ENCODE results near the gene POFUT2. TPM values are rescaled to one million over a fixed set of nuclear protein-coding genes. Genes with fewer than 3 reads are reported as not detected.

Gene POFUT2
- total RNA-seq, 1 donor from 2014 or later: 21.5 TPM

GRCh38 chr21:45264146-45264911 is 23.4 kb downstream of the POFUT2 start:
- no peak for DNase-seq (ENCODE audit: low read depth, low spot score)

- DNase-seq (ENCODE audit: low read depth, low spot score): no peak
Measured at GRCh38 chr21:45263534-45263933, 24.2 kb downstream of the POFUT2 start.

GRCh38 chr21:45262616-45263015 is 25.1 kb downstream of the POFUT2 start:
- no peak for DNase-seq (ENCODE audit: low read depth, low spot score)

- no peak for DNase-seq (ENCODE audit: low read depth, low spot score)
Measured at GRCh38 chr21:45262041-45262581, 25.6 kb downstream of the POFUT2 start.

GRCh38 chr21:45261093-45261492 is 26.6 kb downstream of the POFUT2 start:
- no peak for DNase-seq (ENCODE audit: low read depth, low spot score)

- DNase-seq (ENCODE audit: low read depth, low spot score): no peak
Measured at GRCh38 chr21:45260191-45260825, 27.4 kb downstream of the POFUT2 start.

- no peak for DNase-seq (ENCODE audit: low read depth, low spot score)
Measured at GRCh38 chr21:45259206-45259840, 28.4 kb downstream of the POFUT2 start.

- DNase-seq (ENCODE audit: low read depth, low spot score): no peak
Measured at GRCh38 chr21:45258466-45258865, 29.2 kb downstream of the POFUT2 start.

DNA sequence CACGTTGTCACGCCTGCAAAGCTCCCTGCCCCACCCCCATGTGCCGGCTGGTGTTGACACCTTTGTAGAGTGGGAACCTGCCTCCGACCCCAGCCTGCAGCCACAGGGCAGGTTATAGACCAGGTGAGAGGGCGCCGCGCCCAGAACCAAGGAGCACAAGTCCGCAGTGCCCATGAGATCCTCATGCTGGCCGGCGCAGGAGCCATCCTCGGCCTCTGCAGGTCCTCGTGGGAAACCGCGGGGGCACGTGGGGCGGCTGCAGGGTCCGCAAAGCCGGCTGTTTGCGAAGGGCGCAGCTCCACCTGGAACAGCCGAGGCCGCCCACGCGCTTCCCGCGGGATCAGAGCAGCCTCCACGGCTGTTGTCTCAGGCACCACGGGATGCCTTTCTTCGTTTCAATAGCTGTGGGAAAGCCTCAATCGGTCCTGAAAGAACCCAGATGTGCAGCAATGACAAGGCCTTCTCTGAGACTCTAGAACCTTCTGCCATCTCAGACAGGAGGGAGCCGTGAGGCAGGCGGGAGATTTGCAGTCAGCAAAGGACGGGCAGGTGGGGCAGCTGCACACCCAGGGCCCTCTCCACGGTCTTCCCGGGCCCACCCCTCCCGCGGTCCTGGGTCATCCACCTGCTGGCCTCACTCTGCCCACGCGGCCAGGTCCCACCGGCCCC is 29.9 kb downstream of the POFUT2 start:
- DNase-seq (ENCODE audit: low read depth, low spot score): no peak

DNA sequence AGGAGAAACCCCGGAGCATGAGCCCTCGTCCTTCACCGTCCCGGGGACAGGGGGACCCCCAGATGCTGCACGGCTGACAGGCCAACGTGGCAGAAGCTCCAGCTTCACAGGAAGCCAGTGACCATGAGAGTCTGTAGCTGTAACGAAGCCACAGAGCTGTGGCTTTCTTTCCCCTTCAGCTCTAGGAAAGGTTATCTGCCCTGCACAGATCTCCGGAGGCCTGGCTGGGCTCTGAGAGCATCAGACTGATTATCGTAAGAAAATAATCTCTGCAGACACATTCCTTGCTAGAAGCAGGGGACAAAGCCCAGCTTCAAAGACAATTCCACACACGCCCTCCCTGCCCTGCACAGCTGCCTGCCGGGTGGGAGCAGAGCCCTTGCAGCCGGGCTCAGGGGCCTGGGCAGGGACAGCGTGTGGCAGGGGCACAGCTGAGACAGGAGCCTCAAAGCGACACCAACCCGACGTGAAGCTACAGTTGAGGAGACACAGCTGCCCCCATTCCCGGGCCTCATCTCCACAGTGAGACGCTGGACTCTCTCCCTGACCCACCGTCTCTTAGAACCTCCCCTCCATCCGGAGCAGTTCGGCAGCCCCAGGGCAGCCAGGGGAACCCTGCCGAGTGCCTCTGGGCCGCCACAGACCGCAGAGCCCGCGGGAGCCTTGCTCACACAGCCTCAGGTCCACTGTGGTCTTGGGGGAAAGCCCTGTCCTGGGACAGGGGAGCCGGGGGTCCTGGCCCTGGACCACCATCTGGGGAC is 30.6 kb downstream of the POFUT2 start:
- DNase-seq (ENCODE audit: low read depth, low spot score): no peak

DNA sequence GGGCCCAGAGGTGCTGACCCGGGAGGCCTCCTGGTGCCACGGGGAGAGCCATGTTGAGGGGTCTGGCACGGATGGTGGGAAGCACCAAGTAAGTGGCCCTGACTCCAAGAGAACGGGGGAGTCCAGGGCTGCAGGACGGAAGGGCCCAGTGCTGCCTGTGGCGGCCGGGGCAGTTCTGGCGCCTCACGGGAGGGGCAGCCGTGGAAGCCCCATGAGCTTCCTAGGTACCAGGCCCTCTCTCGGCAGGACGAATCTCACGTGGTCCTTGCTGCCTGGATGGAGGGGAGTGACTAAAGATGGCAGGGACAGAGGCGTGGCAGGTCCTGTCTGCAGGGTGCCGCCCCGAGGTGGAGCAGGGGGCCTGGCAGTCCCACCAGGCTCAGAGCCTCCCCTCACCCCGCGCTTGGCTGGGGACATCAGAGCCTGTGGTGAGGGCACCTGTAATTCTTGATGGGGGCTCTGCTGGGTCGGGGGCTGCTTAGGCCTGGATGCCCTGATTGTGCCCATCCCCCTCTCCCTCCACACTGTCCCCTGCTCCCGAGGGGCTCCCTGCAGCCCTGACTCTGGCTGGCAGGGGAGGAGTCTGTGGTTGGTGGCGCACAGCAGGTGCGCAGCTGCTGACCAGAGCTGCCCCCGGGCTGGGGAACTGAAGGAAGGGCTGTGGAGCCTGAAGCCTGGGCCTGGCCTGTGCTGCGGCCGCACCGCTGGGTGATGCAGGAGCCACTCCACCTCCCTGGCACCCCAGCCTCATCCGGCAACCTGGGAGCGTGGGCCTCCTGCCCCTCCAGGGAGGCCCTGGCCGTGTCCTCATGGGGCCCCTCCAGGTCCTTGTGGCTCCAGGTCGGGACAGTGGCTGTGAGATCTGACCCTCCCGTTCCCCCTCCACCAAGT is 31.4 kb downstream of the POFUT2 start:
- DNase-seq (ENCODE audit: low read depth, low spot score): no peak

DNA sequence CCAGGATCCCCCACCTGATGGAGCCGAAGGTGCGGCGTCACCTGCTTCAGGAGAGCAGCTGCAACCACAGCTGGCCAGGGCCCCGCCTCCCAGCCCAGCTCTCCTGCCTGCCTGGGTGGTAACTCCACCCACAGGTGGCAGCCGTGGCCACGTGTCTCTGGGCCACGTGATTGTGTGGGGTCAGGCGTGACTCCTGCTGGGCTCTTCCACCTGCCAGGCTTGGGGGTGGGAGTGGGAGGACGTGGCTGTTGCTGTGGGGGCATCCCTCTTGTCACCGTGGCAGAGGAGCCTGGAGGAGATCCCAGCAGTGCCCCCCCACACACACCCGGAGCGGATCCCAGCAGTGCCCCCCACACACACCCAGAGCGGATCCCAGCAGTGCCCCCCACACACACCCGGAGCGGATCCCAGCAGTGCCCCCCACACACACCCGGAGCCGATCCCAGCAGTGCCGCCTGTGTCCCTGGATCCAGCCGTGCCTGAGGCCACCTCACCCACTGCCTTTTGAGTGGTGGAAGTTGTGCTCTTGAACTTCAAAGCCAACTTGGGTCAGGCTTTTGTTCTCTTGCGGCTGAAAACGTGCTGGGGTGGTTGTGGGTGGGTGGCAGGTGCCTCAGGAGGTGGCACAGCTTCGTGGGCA is 32.2 kb downstream of the POFUT2 start:
- DNase-seq (ENCODE audit: low read depth, low spot score): no peak

DNA sequence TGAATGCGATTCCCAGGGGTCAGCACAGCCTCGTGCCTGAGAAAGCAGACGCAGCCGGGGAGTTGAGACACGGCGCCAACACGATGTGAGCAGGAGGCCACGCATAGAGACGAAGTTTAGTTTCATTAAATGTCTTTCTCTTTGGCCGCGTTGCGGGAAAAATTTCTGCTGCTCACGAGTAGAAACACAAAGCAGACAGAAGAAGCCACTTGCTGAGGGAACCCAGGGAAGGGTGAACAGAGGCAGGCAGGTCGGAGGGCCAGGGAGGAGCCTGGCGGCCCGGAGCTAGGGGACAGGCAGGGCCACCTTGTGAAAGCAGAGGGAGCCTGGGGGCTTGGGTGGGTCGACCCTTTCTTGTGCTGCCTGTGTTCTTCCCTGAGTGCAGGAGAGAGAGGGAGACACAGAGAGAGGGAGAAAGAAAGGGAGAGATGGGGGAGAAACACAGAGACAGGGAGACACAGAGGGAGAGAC is 33.2 kb downstream of the POFUT2 start:
- no peak for DNase-seq (ENCODE audit: low read depth, low spot score)

DNA sequence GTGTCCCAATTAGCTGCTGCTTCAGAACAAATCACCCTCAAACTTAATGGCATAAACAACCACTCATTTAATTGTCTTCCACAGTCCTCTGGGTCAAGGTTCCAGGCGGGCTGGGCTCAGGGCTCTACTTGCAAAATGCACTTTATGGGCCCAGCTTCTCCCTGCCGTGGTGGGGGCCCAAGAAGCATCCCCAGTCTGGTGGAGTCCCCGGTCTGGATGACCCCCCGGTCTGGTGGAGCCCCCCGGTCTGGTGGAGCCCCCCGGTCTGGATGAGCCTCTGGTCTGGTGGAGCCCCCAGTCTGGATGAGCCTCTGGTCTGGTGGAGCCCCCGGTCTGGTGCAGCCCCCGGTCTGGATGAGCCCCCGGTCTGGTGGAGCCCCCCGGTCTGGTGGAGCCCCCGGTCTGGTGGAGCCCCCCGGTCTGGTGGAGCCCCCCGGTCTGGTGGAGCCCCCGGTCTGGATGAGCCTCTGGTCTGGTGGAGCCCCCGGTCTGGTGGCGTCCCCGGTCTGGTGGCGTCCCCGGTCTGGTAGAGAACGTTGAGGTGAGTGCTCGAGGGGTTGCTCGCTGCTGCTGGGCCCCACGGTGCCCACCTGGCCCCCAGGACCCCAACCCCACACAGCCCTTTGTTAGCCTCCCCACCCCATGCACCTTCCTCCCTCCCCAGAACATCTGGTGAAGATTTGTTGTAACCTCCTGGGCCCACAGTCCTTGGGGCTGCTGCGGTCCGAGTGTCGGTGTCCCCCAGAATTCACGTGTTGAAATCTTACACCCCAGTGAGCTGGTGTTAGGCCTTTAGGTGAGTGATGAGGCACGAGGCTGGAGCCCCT is 33.8 kb downstream of the POFUT2 start:
- no peak for DNase-seq (ENCODE audit: low read depth, low spot score)

- DNase-seq (ENCODE audit: low read depth, low spot score): no peak
Measured at GRCh38 chr21:45253180-45253579, 34.5 kb downstream of the POFUT2 start.

- DNase-seq (ENCODE audit: low read depth, low spot score): no peak
Measured at GRCh38 chr21:45252448-45252925, 35.2 kb downstream of the POFUT2 start.

GRCh38 chr21:45251635-45252447 is 35.9 kb downstream of the POFUT2 start:
- no peak for DNase-seq (ENCODE audit: low read depth, low spot score)
